HAP-1 (cell line): ENCODE data around the gene ZNF248.
"Not testable (repeated sequence)": the region's sequence is repeated elsewhere in the genome, so short reads cannot be mapped to it uniquely, and the experiment has no call there.

ENCODE experiments used
- DNase-seq, 2 experiments: peaks; one replicate each; pipeline ENCODE4 v3.0.0-alpha.2; 2016 to 2020; ENCODE audit warnings: low spot score in 2 of 2
- H3K27me3 ChIP-seq: fragments of 250-450 bp; sonication (Bioruptor Pico); 2 replicates; pipeline ENCODE4 v1.5.1; 2020; ENCODE audit warnings: low read depth, mild to moderate bottlenecking, moderate library complexity
- H3K36me3 ChIP-seq: fragments of 250-450 bp; sonication (Bioruptor Pico); replicated peaks from 2 replicates; pipeline ENCODE4 v1.5.1; 2020; ENCODE audit warnings: mild to moderate bottlenecking
- H3K4me1 ChIP-seq: fragments of 250-450 bp; sonication (Bioruptor Pico); 2 replicates; pipeline ENCODE4 v1.5.1; 2020; ENCODE audit warnings: mild to moderate bottlenecking
- H3K4me3 ChIP-seq: fragments of 250-450 bp; sonication (Bioruptor Pico); 2 replicates; pipeline ENCODE4 v1.5.1; 2020; ENCODE audit warnings: mild to moderate bottlenecking, moderate library complexity
- H3K9me3 ChIP-seq: fragments of 250-450 bp; sonication (Bioruptor Pico); 2 replicates; pipeline ENCODE4 v1.5.1; 2020; ENCODE audit warnings: mild to moderate bottlenecking, moderate library complexity
- in situ Hi-C: fragments of 300-500 bp; cut with MboI; formaldehyde crosslinking; loops from 3 replicates; pipeline ENCODE4 v1.14.3; 2020; ENCODE audit warnings: low sequenced_read_pairs, inconsistent platforms, mixed read lengths

ZNF248 gene

GRCh38 chr10:37859270-37859669 is 1.9 kb upstream of the ZNF248 start:
- H3K4me1 ChIP-seq, H3K36me3 ChIP-seq, H3K9me3 ChIP-seq, H3K27me3 ChIP-seq, in situ Hi-C loops, DNase-seq, H3K4me3 ChIP-seq: not testable (repeated sequence)

- in situ Hi-C loops = no loop called here
- DNase-seq = peak in 1 of 2 experiments; percentile 24
- Histone ChIP-seq H3K4me3 (peak overlapping the region; percentile 69), H3K9me3 (no peaks in the 10 kb centered on the region), H3K27me3 (no peaks in the 10 kb centered on the region), H3K4me1 (peaks cover 10% of the 10 kb centered on the region), H3K36me3 (peaks cover 4% of the 10 kb centered on the region)
Observed at GRCh38 chr10:37856881-37857286, 526 bp downstream of the ZNF248 start.

GRCh38 chr10:37855636-37856035 is 1.8 kb downstream of the ZNF248 start:
- Histone ChIP-seq H3K4me1 (peaks cover 10% of the 10 kb centered on the region), H3K36me3 (peaks cover 7% of the 10 kb centered on the region), H3K27me3 (no peaks in the 10 kb centered on the region), H3K9me3 (no peaks in the 10 kb centered on the region), H3K4me3 (0 out of 2 replicates have a peak overlapping the region, but pooled peaks have one; percentile 3)
- in situ Hi-C loops = no loop called here
- DNase-seq = no peak

GRCh38 chr10:37854626-37855025 is 2.8 kb downstream of the ZNF248 start:
- no peak for DNase-seq
- in situ Hi-C loops = no loop called here
- no peak overlapping the region for H3K4me3 ChIP-seq

GRCh38 chr10:37844644-37845043 is 12.8 kb downstream of the ZNF248 start:
- H3K36me3 ChIP-seq = no peaks in the 10 kb centered on the region; the same call in 1 of the 2 replicates
- no peak for DNase-seq
- H3K9me3 ChIP-seq = no peaks in the 10 kb centered on the region
- no peak overlapping the region for H3K4me3 ChIP-seq
- in situ Hi-C loops = no loop called here
- H3K4me1 ChIP-seq = no peaks in the 10 kb centered on the region
- H3K27me3 ChIP-seq = no peaks in the 10 kb centered on the region

More at GRCh38 chr10:37854626-37855025, 2.8 kb downstream of the ZNF248 start:
- H3K27me3 ChIP-seq = no peaks in the 10 kb centered on the region
- peaks cover 7% of the 10 kb centered on the region for H3K36me3 ChIP-seq
- peaks cover 10% of the 10 kb centered on the region for H3K4me1 ChIP-seq
- H3K9me3 ChIP-seq = no peaks in the 10 kb centered on the region

- Histone ChIP-seq H3K36me3 (peaks cover 7% of the 10 kb centered on the region), H3K4me3 (no peak overlapping the region), H3K27me3 (no peaks in the 10 kb centered on the region), H3K9me3 (no peaks in the 10 kb centered on the region), H3K4me1 (no peaks in the 10 kb centered on the region)
- DNase-seq = no peak
- in situ Hi-C loops = no loop called here
Observed at GRCh38 chr10:37839243-37839642, 18.2 kb downstream of the ZNF248 start.

- no peak overlapping the region for H3K4me3 ChIP-seq
- no peaks in the 10 kb centered on the region for H3K4me1 ChIP-seq
- in situ Hi-C loops = no loop called here
- no peak for DNase-seq
- H3K36me3 ChIP-seq = peaks cover 26% of the 10 kb centered on the region
- H3K9me3 ChIP-seq = peaks cover 6% of the 10 kb centered on the region; the same call in 1 of the 2 replicates
- no peaks in the 10 kb centered on the region for H3K27me3 ChIP-seq
Observed at GRCh38 chr10:37831495-37832333, 25.7 kb downstream of the ZNF248 start.

- peaks cover 6% of the 10 kb centered on the region; the same call in 1 of the 2 replicates for H3K9me3 ChIP-seq
- H3K4me3 ChIP-seq = no peak overlapping the region
- in situ Hi-C loops = no loop called here
- no peaks in the 10 kb centered on the region for H3K4me1 ChIP-seq
- peaks cover 11% of the 10 kb centered on the region for H3K36me3 ChIP-seq
- no peaks in the 10 kb centered on the region for H3K27me3 ChIP-seq
- DNase-seq = no peak
Observed at GRCh38 chr10:37826806-37827205, 30.6 kb downstream of the ZNF248 start.

GRCh38 chr10:37821237-37821636 is 36.2 kb downstream of the ZNF248 start:
- no peak for DNase-seq
- in situ Hi-C loops = no loop called here
- H3K27me3 ChIP-seq = no peaks in the 10 kb centered on the region
- H3K9me3 ChIP-seq = no peaks in the 10 kb centered on the region
- H3K36me3 ChIP-seq = no peaks in the 10 kb centered on the region
- H3K4me1 ChIP-seq = no peaks in the 10 kb centered on the region
- no peak overlapping the region for H3K4me3 ChIP-seq

GRCh38 chr10:37819797-37820196 is 37.6 kb downstream of the ZNF248 start:
- Histone ChIP-seq H3K4me3 (no peak overlapping the region), H3K4me1 (no peaks in the 10 kb centered on the region), H3K9me3 (no peaks in the 10 kb centered on the region), H3K27me3 (no peaks in the 10 kb centered on the region), H3K36me3 (no peaks in the 10 kb centered on the region)
- no peak for DNase-seq
- in situ Hi-C loops = no loop called here

- DNase-seq = no peak
- H3K36me3 ChIP-seq = no peaks in the 10 kb centered on the region
- H3K27me3 ChIP-seq = no peaks in the 10 kb centered on the region
- H3K4me3 ChIP-seq = no peak overlapping the region
- no peaks in the 10 kb centered on the region for H3K9me3 ChIP-seq
- H3K4me1 ChIP-seq = no peaks in the 10 kb centered on the region
- in situ Hi-C loops = no loop called here
Observed at GRCh38 chr10:37816290-37816689, 41.1 kb downstream of the ZNF248 start.

GRCh38 chr10:37813763-37814162 is 43.6 kb downstream of the ZNF248 start:
- H3K27me3 ChIP-seq = no peaks in the 10 kb centered on the region
- H3K9me3 ChIP-seq = no peaks in the 10 kb centered on the region
- no peaks in the 10 kb centered on the region for H3K4me1 ChIP-seq
- in situ Hi-C loops = no loop called here
- no peak overlapping the region for H3K4me3 ChIP-seq
- H3K36me3 ChIP-seq = no peaks in the 10 kb centered on the region
- DNase-seq = no peak

- DNase-seq = no peak
- no peak overlapping the region for H3K4me3 ChIP-seq
- H3K27me3 ChIP-seq = no peaks in the 10 kb centered on the region
- H3K9me3 ChIP-seq = no peaks in the 10 kb centered on the region
- no peaks in the 10 kb centered on the region for H3K36me3 ChIP-seq
- H3K4me1 ChIP-seq = no peaks in the 10 kb centered on the region
- in situ Hi-C loops = no loop called here
Observed at GRCh38 chr10:37812290-37812689, 45.1 kb downstream of the ZNF248 start.

- no peak for DNase-seq
- Histone ChIP-seq H3K36me3 (no peaks in the 10 kb centered on the region), H3K4me3 (no peak overlapping the region), H3K27me3 (no peaks in the 10 kb centered on the region), H3K4me1 (no peaks in the 10 kb centered on the region), H3K9me3 (no peaks in the 10 kb centered on the region)
- in situ Hi-C loops = no loop called here
Observed at GRCh38 chr10:37803269-37803668, 54.1 kb downstream of the ZNF248 start.
